IMR-90 (cell line): ENCODE measurements around the gene LEO1. TPM values are rescaled to one million over a fixed set of nuclear protein-coding genes. Genes with fewer than 3 reads are reported as not detected.

Source experiments
- ATAC-seq: fragments of 200-7000 bp; cut with Tn5 transposase; 2 replicates; pipeline ENCODE4 v1.9.1; 2020; ENCODE audit warnings: low read depth, mild to moderate bottlenecking, moderate library complexity
- BruUV-seq: library from RNA; stranded (reverse); fragments of 400-500 nt; replicated peaks from 2 replicates; lab custom pipeline; 2021; lab: Mats Ljungman, UMichigan
- CTCF ChIA-PET: fragments of 300-600 bp; formaldehyde crosslinking; extraction: SDS; loops from one replicate; lab custom pipeline; 2021; ENCODE audit warnings: antibody characterized with exemption; lab: Yijun Ruan, JAX
- POLR2A ChIA-PET: fragments of 300-600 bp; sonication (Branson Sonifier 250); formaldehyde crosslinking; loops from one replicate; lab custom pipeline; 2022; ENCODE audit warnings: antibody characterized with exemption; ENCODE audit not compliant: unreplicated experiment; lab: Charles Lee
- DNase-seq: peaks from one replicate; pipeline ENCODE4 v3.0.0; 2013
- H2AFZ ChIP-seq: replicated peaks from 2 replicates; pipeline ENCODE3; 2013; ENCODE audit warnings: low read length, mild to moderate bottlenecking; ENCODE audit not compliant: poor library complexity
- H2AK5ac ChIP-seq: 2 replicates; pipeline ENCODE4 v1.6.1; 2013; ENCODE audit warnings: low read depth, low read length, inconsistent platforms
- H2AK9ac ChIP-seq: replicated peaks from 2 replicates; pipeline ENCODE3; 2013; ENCODE audit warnings: mild to moderate bottlenecking, low read depth, low read length, moderate library complexity; ENCODE audit not compliant: poor library complexity
- H2BK120ac ChIP-seq: 2 replicates; pipeline ENCODE4 v1.6.1; 2013; ENCODE audit warnings: low read depth, low read length, inconsistent platforms
- H2BK15ac ChIP-seq: 3 replicates; pipeline ENCODE4 v1.6.1; 2013; ENCODE audit warnings: low read depth, low read length, inconsistent platforms
- H2BK20ac ChIP-seq: 2 replicates; pipeline ENCODE4 v1.6.1; 2013; ENCODE audit warnings: low read depth, mild to moderate bottlenecking, inconsistent platforms, low read length, moderate library complexity
- H2BK5ac ChIP-seq: 2 replicates; pipeline ENCODE4 v1.6.1; 2013; ENCODE audit warnings: mild to moderate bottlenecking, low read depth, low read length, inconsistent platforms; ENCODE audit not compliant: poor library complexity, severe bottlenecking
- H3K14ac ChIP-seq: replicated peaks from 2 replicates; pipeline ENCODE4 v1.6.1; 2013; ENCODE audit warnings: low read depth, low read length, inconsistent platforms
- H3K18ac ChIP-seq: 2 replicates; pipeline ENCODE4 v1.6.1; 2013; ENCODE audit warnings: low read depth, low read length, control low read depth
- H3K23ac ChIP-seq: 2 replicates; pipeline ENCODE4 v1.6.1; 2013; ENCODE audit warnings: low read depth, low read length, inconsistent platforms
- H3K27ac ChIP-seq: 2 replicates; pipeline ENCODE4 v1.5.1; 2013; ENCODE audit warnings: mild to moderate bottlenecking, control low read depth, low read length; ENCODE audit not compliant: insufficient read depth
- H3K27me3 ChIP-seq: 2 replicates; pipeline ENCODE4 v1.6.1; 2013; ENCODE audit warnings: low read length; ENCODE audit not compliant: control insufficient read depth, insufficient read depth
- H3K36me3 ChIP-seq: 2 replicates; pipeline ENCODE4 v1.6.1; 2013; ENCODE audit warnings: low read length, mixed read lengths; ENCODE audit not compliant: control insufficient read depth, insufficient read depth
- H3K4ac ChIP-seq: 2 replicates; pipeline ENCODE4 v1.6.1; 2013; ENCODE audit warnings: low read depth, low read length, inconsistent platforms
- H3K4me1 ChIP-seq: 2 replicates; pipeline ENCODE4 v1.6.1; 2013; ENCODE audit warnings: low read length, mixed read lengths; ENCODE audit not compliant: control insufficient read depth, insufficient read depth
- H3K4me2 ChIP-seq: 2 replicates; pipeline ENCODE4 v1.6.1; 2013; ENCODE audit warnings: low read depth, mild to moderate bottlenecking, control low read depth, low read length, moderate library complexity
- H3K4me3 ChIP-seq: 2 replicates; pipeline ENCODE4 v1.5.1; 2013; ENCODE audit warnings: low read depth, mild to moderate bottlenecking, control low read depth, low read length, moderate library complexity; ENCODE audit not compliant: insufficient read depth
- H3K56ac ChIP-seq: 2 replicates; pipeline ENCODE4 v1.6.1; 2013; ENCODE audit warnings: low read length, inconsistent platforms; ENCODE audit not compliant: insufficient read depth; ENCODE audit errors: extremely low read depth
- H3K79me1 ChIP-seq, 2 experiments: 2 replicates each; pipeline ENCODE4 v1.6.1; 2013; ENCODE audit warnings: low read length in 2 of 2, inconsistent platforms in 1 of 2, low read depth in 1 of 2
- H3K9ac ChIP-seq: 2 replicates; pipeline ENCODE4 v1.6.1; 2013; ENCODE audit warnings: low read depth, low read length, control low read depth
- H3K9me1 ChIP-seq: 2 replicates; pipeline ENCODE4 v1.6.1; 2013; ENCODE audit warnings: low read length, inconsistent platforms; ENCODE audit not compliant: insufficient read depth
- H3K9me3 ChIP-seq: 2 replicates; pipeline ENCODE4 v1.6.1; 2013; ENCODE audit warnings: low read length; ENCODE audit not compliant: control insufficient read depth, insufficient read depth
- H4K20me1 ChIP-seq: 2 replicates; pipeline ENCODE4 v1.6.1; 2013; ENCODE audit warnings: low read length, inconsistent platforms; ENCODE audit not compliant: insufficient read depth
- H4K5ac ChIP-seq: 2 replicates; pipeline ENCODE4 v1.6.1; 2013; ENCODE audit warnings: mild to moderate bottlenecking, low read depth, low read length, control low read depth
- H4K8ac ChIP-seq, 2 experiments: 2 replicates each; pipeline ENCODE4 v1.6.1; 2013; ENCODE audit warnings: low read depth in 2 of 2, low read length in 2 of 2, control low read depth in 1 of 2, inconsistent platforms in 1 of 2
- H4K91ac ChIP-seq: 2 replicates; pipeline ENCODE4 v1.6.1; 2013; ENCODE audit warnings: low read depth, low read length, inconsistent platforms; ENCODE audit not compliant: insufficient read depth
- MXI1 ChIP-seq: IDR thresholded peaks from 2 replicates; pipeline ENCODE4 v1.6.1; 2012; ENCODE audit warnings: low read depth, mild to moderate bottlenecking, low read length, moderate library complexity, borderline replicate concordance
- NFE2L2 ChIP-seq: fragments of 150-350 bp; IDR thresholded peaks from 2 replicates; pipeline ENCODE4 v1.6.1; 2016; ENCODE audit warnings: low read depth, mild to moderate bottlenecking, low read length
- RCOR1 ChIP-seq: IDR thresholded peaks from 2 replicates; pipeline ENCODE4 v1.6.1; 2012; ENCODE audit warnings: mild to moderate bottlenecking, low read length, improper control_type of control experiment; ENCODE audit not compliant: insufficient replicate concordance
- WGBS, 2 experiments: methylation state at CpG; one replicate each; pipeline versions ENCODE4 v1.1.5 to v1.1.7; 2013; ENCODE audit warnings: missing lambda C conversion rate in 2 of 2; ENCODE audit not compliant: insufficient read length in 1 of 2; ENCODE audit errors: extremely low coverage in 2 of 2; 5-methylcytosine and 5-hydroxymethylcytosine counted together
- dilution Hi-C: fragments of 300-500 bp; cut with HindIII; formaldehyde crosslinking; loops from one replicate; pipeline ENCODE4 v1.14.3; 2018; ENCODE audit warnings: low sequenced_read_pairs; ENCODE audit not compliant: unreplicated experiment
- in situ Hi-C: fragments of 300-500 bp; cut with MboI; formaldehyde crosslinking; loops from 3 replicates; pipeline ENCODE4 v1.14.3; 2019; ENCODE audit warnings: low sequenced_read_pairs, inconsistent platforms, mixed read lengths
- intact Hi-C: fragments of 100-400 bp; cut with micrococcal nuclease; formaldehyde crosslinking; loops from 2 replicates; pipeline ENCODE4 v1.10.0; 2022
- polyA plus RNA-seq, 3 experiments: library from polyadenylated mRNA; depleted of rRNA; stranded (reverse); fragments of >200 nt; gene quantifications; 2 replicates each; pipeline ENCODE4 v1.2.3, GENCODE V29; 2012; ENCODE audit warnings: low replicate concordance in 1 of 3
- total RNA-seq: library from RNA; depleted of rRNA; stranded (reverse); fragments of >200 nt; gene quantifications from 2 replicates; pipeline ENCODE4 v1.2.3, GENCODE V29; 2012

LEO1 gene
- total and polyA plus RNA-seq, 2 of the 4 experiments (the other 2 are of a cell fraction) = 9.0 to 11.5 TPM

- Histone ChIP-seq H3K14ac (no peak overlapping the region), H2AK9ac (no peak overlapping the region), H3K18ac (no peak overlapping the region), H2BK20ac (no peak overlapping the region), H3K23ac (no peak overlapping the region), H4K91ac (no peak overlapping the region), H3K9me1 (no peaks in the 10 kb centered on the region), H3K4me1 (peaks cover 4% of the 10 kb centered on the region; the same call in 1 of the 2 replicates), H3K27me3 (no peaks in the 10 kb centered on the region), H2BK5ac (no peak overlapping the region), H3K4ac (no peak overlapping the region), H3K4me3 (no peak overlapping the region), H2BK15ac (no peak overlapping the region), H2AFZ (no peak overlapping the region), H3K9me3 (no peaks in the 10 kb centered on the region), H3K79me1 (no peaks in the 10 kb centered on the region), H3K4me2 (no peak overlapping the region), H3K27ac (no peak overlapping the region), H4K5ac (no peak overlapping the region), H3K9ac (no peak overlapping the region), H4K8ac (no peak overlapping the region), H2AK5ac (no peak overlapping the region; the same call in 1 of the 2 replicates), H3K56ac (no peak overlapping the region), H3K36me3 (no peaks in the 10 kb centered on the region), H2BK120ac (no peak overlapping the region), H4K20me1 (no peaks in the 10 kb centered on the region)
- no peak for DNase-seq
- in situ Hi-C loops = loop anchor here (25.0 kb wide), 1 partner anchor 657 kb away; no protein-coding TSS in a partner anchor
- no TSS peak for BruUV-seq
- dilution Hi-C loops = no loop called here
- TF ChIP-seq NFE2L2 (no peak), RCOR1 (no peak), MXI1 (no peak)
- CTCF ChIA-PET = no interaction called here
- no CpG with 5 or more reads among the region's 6 CpGs for WGBS, 2 experiments
- ATAC-seq = no peak
- intact Hi-C loops = no loop called here
- POLR2A ChIA-PET = no interaction called here
Observed at GRCh38 chr15:52004806-52005205, 33.2 kb upstream of the LEO1 start.
